HG03108 (cell line): Measurements from ENCODE around the gene GSX1.
"Not testable (repeated sequence)": the region's sequence is repeated elsewhere in the genome, so short reads cannot be mapped to it uniquely, and the experiment has no call there.

Experiments
- ATAC-seq: cut with Tn5 transposase; IDR thresholded peaks from one replicate; pipeline ENCODE4 v1.9.1; 2021; ENCODE audit warnings: moderate library complexity; ENCODE audit not compliant: unreplicated experiment

GSX1 gene

DNA sequence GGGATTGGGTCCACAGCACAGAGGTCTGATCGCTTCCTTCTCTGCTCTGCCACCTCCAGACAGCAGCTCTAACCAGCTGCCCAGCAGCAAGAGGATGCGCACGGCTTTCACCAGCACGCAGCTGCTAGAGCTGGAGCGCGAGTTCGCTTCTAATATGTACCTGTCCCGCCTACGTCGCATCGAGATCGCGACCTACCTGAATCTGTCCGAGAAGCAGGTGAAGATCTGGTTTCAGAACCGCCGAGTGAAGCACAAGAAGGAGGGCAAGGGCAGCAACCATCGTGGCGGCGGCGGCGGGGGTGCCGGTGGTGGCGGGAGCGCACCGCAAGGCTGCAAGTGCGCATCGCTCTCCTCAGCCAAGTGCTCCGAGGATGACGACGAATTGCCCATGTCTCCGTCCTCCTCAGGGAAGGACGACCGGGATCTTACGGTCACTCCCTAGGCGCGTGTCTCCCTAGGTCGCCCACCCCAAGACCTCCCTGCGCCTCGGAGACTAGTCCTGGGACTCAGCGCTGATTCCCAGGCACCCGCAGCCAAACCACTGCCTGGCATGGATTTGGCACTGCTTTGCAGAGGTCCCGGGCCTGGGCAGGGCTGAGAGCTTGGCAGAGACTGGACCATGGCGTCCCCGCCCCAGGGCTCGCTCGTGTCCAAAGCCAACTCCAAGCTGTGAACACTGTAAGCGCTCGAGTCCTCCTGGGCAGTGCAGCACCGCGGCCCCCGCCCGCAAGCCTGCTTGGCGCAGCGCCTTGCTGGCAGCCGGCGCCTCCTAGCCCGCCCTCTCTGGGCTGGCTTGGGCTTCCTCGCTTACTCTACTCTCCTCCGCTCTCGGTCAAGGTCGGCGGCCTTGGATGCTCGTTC, 1.5 kb downstream of the GSX1 start:
- ATAC-seq: no peak

DNA sequence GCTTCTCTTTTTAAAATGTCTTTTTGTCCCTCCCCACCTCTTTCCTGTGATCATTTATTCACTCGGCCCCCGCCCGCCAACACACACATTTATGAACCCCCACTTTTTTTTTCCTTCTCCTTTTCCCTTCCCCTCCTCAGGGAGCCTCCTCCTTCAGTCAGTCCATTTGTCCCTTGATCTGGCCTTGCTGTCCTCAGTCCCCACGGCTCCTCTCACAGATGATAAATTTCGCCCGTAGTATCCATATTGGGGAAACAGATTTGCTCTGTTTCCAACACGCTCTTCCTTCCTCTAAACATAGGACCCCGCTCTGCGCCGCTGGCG, 2.0 kb downstream of the GSX1 start:
- ATAC-seq: no peak

DNA sequence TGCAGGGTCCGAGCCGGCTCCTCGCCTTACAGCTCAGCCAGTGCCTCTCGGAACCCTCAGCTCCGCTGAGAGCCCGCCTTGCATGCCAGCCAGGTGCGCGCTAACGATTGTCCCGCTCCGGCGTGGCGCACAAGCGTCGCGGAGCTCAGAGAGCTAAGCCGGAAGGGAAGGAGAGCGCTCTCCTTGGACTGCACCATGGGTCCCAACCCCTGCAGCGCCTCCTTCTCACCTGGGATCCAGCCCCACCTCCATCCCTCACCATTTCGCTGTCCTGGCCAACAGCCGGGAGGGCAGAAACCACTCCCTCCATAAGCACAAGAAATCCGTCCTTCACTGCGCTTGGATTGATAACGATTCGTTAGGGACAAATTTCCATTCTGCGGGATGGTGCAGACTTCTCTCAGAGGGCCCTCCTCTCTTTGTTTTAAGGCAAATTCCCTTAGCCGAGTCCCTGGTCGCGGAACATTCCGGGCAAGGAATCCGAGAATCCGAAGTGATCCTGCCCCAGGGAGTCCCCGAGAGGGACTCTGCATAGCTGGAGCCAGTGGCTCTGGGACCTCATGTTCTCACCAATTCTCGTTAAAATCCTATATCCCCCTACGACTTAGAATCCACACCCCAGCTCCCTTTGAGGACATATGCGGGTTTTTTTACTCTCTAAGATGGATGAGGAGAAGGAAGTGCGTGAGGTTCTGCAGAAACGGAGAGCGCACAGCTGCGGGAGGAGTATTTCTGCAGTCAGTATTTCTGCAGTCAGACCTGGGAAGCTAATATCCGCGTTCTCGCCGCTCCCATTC, 2.8 kb downstream of the GSX1 start:
- no peak for ATAC-seq

DNA sequence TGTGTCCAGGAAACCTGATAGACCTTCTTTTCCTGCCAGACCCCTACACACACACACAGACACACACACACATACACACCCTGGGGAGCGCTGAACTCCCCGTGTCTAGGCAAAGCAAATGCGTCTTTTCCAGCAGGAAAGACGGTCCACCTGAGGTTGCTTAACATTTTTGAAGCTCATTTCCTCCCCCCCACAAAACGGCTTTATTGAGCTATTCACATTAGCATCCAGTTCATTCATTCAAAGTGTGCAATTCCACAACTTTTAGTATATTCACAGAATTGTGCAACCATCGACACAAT, 3.4 kb downstream of the GSX1 start:
- no peak for ATAC-seq

DNA sequence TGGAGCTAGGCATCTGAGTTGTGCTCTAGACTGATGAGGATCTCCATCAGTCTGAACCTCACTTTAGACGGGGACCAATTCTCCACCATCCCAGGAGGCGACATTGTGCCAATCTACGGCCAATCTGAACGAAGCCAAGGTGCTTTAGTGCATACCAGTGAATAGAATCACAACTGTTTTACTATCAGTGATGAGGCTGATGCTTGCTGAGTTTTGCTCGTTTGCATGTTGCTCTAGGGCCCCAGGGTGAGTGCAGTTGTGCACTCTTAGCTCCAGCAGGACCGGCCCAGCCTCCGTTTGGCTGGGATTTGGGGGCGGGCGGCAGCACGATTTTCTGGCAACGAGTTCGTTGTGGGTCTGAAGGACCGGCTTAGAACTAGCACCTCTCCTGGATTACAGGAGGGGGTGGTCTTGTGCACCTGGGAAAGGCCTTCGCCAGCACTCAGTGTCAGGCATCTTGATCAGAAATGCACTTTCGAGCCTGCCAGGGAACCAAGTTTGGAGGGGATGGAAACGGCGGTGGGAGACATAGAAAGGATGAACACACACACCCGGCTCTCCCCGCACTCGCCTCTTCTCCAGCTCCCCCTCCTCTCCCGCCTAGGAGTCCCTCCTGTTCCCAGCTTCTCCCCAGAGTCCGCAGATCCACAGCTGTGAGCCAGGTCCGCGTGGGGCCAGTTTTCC, 4.4 kb downstream of the GSX1 start:
- ATAC-seq: no peak

DNA sequence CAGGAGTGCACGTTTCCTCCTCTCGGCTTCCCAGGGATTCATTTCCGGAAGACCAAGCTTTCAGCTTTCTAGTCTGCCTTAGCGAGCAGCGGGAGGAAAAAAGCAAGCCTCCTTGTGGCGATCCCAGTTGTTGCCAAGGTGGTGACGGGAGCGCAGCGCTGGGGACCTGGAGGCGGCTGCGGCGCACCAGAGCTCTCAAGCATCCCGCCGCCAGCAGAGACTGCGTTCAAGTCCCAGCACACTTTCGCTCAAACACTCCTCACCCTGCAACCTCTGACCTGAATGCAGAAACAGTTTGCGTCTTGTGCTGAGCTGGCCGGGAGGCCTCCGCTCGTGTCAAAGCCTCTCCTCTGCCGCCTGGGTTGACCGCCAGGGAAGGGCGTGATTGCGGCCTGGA, 4.9 kb downstream of the GSX1 start:
- ATAC-seq: no peak

DNA sequence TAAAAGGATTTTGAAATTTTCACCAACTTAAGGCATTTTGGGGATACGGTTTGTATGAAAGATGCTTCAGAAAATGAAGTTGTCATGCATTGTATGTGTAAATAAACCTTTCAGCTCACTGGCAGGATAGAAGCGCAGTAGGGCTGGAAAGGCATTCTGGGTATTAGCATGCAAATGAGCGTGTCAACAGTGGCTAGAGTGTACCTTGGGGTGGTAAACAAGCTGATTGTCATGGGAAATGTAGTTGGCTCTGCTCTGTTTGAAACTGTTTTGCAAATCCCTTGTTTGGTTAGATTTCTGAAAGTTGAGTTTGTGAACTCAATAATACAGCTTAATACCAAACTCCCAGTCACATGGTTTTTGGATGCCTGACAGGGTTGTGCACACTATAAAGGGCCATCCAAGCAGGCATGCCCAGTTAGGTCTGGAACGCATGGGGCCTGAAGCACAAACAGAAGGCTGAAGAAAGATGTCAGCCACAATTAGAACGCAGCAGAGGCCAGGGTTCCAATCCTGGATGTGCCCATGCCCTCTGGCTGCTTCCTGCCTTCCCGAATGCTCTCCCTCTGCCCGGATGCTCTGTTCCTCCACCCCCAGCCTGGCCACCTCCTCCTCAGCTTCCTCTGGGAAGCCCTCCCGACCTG, 14.6 kb downstream of the GSX1 start:
- ATAC-seq: no peak

DNA sequence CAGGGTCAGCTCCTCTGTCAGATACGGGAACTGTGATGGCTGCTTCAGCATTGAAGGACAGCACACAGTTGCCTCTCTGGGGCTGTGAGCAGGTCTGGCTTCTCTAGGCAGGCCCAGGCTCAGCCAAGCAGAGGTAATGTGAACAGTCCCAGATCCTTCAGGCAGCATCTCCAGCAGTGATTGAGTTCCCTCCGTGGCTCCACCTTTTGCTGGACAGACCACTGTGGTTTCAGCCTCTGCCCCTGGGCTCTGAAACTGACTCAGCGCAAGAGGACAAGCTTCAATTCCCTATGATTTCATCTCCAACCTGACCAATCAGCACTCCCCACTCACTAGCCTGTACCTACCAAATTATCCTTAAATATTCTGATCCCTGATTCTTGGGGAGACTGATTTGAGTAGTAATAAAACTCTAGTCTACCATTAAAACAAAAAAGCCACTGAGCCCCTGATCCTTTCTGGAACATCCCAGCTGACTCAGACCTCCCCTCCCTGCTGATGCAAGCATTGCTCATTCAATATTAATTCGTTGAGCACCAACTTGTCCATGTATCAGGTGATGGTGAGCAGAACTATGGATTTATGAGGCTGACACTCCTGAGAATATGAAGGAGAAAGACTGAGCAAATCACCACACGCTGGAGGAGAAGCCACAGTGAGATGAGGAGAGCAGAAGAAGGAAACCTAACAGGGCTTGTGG, 16.7 kb downstream of the GSX1 start:
- ATAC-seq: no peak

DNA sequence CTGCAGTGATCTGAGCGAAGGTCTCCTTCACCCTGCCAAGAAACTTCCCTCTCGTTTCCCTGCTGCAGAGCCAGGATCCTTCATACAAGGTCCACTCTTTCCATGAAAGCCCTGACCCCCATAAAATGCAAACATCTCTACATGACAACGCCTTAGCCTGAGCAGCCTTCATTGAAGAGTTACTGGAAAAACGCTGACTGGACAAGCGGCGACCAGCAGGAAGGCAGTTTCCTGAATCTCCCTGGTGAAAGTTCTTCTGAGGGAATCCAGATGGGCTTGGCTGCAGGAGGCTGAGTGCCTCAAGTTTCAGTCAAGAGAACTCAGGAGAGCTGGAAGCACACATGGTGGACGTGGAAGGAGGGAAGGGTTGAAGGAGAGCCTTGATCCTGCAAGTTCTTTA, 17.7 kb downstream of the GSX1 start:
- no peak for ATAC-seq

DNA sequence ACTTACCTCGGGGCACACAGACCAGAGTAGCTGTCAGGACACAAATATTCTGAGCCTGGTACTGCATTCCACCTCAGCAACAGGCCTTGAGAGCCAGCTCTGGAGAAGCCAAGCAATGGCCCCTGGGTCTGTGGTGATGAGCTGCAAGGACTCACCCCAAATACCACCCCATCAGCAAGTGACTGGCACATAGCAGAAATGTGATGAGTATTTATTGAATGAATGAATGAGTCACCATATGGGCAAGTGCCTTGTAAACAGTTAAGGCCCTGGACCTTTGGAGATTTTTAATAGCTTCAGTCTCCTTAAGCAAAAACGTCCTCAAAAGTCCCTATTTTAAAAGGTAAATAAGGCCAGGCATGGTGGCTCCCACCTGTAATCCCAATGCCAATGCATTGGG, 18.2 kb downstream of the GSX1 start:
- ATAC-seq: no peak

DNA sequence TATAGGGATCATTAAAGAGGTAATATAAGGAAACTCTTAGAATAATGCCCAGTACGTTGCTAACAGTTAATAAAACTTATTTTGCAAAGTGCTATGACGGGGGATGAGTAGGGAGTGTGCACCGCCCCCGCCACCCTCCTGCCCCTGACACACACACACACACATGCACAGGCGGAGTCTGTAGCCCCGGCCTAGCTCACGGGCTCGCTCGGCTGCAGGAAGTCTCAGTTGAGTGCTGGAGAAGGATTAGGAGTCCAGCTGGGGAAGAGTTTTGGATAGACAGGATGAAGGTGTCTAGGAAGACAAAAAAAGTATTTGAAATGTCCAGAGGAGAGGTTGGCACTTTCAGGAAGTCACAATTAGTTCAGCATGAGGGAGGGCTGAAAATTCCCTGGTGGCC, 21.5 kb downstream of the GSX1 start:
- ATAC-seq: no peak

DNA sequence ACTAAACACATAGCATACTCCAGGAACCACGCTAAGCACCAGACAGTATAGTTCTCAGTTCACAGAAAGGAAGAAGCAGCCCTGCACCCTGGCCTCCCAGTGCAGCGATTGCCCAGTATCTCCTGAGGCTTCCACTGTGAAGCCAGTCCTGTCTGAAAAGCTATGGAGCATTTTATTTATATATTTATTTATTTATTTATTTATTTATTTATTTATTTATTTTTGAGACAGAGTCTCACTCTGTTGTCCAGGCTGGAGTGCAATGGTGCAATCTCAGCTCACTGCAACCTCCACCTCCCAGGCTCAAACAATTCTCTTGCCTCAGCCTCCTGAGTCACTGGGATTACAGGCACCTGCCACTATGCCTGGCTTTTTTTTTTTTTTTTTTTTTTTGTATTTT, 25.5 kb downstream of the GSX1 start:
- ATAC-seq: not testable (repeated sequence)

DNA sequence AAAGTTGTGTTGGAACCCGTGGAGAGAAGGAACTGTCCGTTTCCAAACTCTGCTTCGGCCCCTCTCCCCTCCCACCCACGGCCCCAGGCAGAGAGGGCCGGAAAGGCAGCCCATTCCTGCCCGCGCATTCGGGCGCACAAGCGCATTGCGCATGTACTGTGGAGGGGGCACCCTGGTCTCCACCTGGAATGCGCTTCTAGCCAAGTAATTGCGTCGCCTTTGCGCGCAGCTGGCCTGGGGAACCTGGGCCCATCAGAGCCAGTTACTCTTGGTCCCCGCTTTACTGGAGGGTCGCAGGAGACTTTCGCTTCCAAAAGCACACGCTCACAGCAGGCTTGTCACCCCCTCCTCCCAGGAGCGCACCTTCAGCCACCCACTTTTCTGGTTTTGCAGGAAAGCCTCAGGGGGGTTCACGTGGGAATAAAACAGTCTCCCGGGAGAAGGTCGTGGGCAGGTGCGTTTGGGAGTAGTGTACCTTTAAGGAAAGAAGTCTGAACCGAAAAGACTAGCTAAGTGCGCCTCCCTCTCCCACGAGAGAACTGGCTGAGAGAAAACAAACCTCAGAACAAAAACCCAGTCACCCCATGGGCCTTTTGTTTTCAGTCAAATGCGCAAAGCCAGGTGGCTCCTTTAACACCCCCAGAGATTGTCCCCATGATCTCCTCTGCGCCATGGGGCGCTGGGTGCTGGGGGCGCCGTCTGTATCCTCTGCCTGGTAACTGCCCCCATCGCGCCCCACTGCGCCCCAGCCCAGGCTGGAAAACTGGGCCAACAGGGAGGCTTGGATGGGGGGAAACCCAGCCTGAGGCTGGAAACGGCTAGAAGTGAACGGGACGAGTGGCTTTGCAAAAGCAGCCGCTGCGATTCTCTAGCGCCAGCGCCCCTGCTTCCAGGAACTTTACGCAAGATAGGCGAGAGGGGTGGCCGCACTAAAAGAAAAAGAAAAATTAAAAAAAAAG, 28.5 kb downstream of the GSX1 start:
- ATAC-seq: no peak

DNA sequence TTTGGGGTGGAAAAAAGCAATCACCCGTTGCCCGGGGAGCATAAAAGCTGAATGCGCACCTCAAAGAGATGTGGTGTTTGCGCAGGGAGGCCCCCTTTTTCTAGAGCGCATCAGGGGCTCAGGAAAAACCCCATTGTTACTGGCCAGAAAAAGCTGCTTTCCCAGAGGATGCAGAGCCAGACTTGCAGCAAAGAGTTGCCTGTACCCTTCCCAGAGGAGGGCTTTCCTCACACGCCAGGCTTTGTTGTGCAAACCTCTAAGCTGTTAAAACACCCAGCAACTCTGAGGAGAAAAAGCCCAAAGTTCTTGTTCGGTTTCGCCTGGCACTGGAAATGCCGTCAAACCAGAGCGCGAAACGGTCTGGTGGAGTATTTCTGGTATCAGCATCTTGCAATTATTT, 29.3 kb downstream of the GSX1 start:
- no peak for ATAC-seq

DNA sequence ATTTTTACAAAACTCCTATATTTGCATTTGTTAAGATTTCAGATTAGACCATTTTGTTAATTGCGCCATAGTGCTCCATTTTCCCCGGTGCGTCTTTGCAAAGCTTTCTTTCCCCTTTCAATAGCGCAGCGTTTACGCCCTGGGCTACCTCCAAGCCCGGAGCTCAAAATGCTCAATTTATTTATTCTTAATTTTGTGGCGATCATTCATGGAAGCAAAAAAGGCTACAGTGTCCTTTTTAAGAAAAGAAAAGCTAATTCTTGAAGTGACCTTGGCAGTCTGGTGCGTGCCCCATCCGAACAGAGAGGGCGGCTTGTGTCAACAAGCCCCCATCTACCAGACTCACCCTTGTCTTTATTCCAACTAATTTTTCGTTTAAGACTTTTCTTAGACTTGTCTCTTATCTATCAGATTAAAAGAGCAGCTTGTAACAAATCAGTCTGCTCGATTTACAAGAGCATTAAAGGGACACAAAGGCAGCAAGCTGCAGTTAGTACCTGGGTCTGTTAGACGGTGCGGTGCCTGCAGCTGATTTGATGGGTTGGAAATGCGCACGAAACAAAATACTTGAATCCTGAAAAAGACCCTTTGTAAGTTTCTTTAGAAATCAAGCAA, 30.1 kb downstream of the GSX1 start:
- no peak for ATAC-seq

DNA sequence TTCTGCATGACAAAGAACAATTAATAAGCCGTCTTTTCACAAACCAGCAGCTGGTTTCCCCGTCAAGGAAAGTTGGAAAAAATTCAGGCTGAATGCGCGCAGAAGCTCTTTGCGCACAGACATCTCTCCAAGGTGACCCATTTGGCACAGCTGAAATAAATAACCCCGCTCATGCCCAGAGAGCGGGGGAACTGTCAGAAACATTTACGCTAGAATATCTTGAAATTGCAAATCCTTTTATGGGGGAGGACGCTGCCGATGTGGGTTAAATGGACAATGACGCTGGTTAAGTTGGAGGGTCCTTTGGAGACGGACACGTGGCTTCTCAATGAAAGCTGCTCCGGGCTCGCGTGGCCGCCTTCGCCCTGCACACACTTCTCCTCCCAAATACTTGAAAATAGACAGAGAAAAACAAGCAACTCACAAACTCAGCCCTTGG, 30.6 kb downstream of the GSX1 start:
- no peak for ATAC-seq

DNA sequence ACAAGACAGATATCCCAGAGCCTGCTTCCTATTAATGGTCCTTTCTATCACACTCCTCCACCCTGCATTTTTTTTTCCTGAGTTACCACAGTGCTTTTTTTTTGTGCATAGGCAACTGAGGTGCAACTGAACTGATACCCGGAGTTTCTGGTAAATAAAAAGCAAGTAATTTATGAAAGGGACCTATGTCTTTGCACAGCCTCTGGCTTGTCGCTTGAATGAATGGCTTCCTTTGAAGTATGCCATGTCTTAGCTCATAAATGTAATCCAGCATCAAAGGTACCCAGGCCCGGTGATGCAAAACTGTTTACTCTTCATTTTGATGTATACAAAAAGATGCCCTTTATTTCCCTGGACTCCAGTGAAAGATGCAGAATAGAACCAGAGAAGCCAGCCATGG, 31.8 kb downstream of the GSX1 start:
- no peak for ATAC-seq

DNA sequence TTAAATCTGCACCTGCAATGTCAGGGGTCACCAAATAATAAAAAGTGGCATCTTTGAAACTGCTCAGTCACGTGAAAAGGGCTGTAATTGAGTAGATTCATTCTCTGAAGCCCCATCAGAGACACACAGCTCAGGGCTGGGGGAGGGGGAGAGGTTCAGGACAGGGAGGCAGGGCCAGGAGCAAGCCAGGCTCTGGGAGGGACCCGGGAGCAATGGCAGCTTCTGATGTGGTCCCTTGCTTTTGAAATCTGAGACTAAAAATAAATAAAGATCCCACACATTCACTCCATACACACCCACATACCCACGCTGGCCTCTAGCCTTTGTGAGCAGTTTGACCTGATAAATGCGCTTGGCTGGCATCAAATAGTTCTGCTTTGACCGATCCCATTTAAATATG, 32.8 kb downstream of the GSX1 start:
- no peak for ATAC-seq
